ENCODE results near the gene TUT1.

TUT1 gene

GRCh38 chr11:62539238-62539925, 51.9 kb downstream of the TUT1 start:
- DNase-seq: peak; percentile 65

- DNase-seq: no peak
Observed at GRCh38 chr11:62538470-62539237, 52.7 kb downstream of the TUT1 start.

GRCh38 chr11:62536301-62536957, 54.9 kb downstream of the TUT1 start:
- no peak for DNase-seq

- DNase-seq: no peak
Observed at GRCh38 chr11:62535802-62536201, 55.5 kb downstream of the TUT1 start.

GRCh38 chr11:62534779-62535545, 56.4 kb downstream of the TUT1 start:
- DNase-seq: no peak

GRCh38 chr11:62532096-62532495, 59.2 kb downstream of the TUT1 start:
- no peak for DNase-seq

All from kidney glomerular epithelial cell (primary cell).